Middle frontal gyrus (tissue), 1 donor: ENCODE measurements around the gene BBOX1.
"Not testable (repeated sequence)": the region's sequence is repeated elsewhere in the genome, so short reads cannot be mapped to it uniquely, and the experiment has no call there.

Experiments
- DNase-seq: peaks from one replicate; pipeline ENCODE4 v3.0.0-alpha.2; 2015; ENCODE audit warnings: low spot score; ENCODE audit errors: extremely low spot score

BBOX1 gene

GRCh38 chr11:27040302-27041115, at the start of gene BBOX1:
Gene BBOX1, plus strand, starts transcription at chr11:27040815. Its CDS starts 14,616 bp downstream, at chr11:27055431.
- peak; percentile 36 for DNase-seq

- DNase-seq, result no peak
Measured at GRCh38 chr11:26992031-26992541, 48.5 kb upstream of the BBOX1 start.

DNA sequence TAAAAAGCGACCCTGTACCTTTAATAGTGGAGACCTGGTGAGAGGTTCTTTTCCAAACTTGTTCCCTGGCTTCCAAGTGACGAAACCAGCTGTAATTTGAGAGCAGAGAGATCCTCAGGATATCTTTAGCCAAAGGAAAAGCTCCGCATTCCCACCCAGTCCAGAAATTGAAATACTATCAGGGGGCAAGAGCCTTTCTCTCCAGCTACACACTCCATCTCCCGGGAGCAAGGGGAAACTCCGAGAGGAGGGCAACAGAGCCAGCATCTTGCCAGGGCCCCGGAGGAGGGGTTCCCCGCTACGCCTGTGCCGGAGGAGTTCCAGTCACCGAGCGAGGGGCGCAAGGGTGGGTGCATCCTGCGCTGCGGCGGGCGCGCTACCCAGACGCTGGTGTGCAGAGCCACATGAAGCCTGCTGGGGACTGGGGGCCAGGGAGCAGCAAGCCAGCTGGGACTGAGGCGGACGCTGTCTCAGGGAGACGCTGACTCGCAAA, 46.6 kb upstream of the BBOX1 start, which contains the start of gene FIBIN:
Gene FIBIN, plus strand, starts transcription at position 148 of the 493 bp plus-strand sequence. CDS start 415 bp downstream, outside the sequence.
- DNase-seq, result no peak

DNA sequence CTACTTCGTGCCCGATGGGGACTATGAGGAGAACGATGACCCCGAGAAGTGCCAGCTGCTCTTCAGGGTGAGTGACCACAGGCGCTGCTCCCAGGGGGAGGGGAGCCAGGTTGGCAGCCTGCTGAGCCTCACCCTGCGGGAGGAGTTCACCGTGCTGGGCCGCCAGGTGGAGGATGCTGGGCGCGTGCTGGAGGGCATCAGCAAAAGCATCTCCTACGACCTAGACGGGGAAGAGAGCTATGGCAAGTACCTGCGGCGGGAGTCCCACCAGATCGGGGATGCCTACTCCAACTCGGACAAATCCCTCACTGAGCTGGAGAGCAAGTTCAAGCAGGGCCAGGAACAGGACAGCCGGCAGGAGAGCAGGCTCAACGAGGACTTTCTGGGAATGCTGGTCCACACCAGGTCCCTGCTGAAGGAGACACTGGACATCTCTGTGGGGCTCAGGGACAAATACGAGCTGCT, 46.0 kb upstream of the BBOX1 start:
- DNase-seq, result no peak

DNA sequence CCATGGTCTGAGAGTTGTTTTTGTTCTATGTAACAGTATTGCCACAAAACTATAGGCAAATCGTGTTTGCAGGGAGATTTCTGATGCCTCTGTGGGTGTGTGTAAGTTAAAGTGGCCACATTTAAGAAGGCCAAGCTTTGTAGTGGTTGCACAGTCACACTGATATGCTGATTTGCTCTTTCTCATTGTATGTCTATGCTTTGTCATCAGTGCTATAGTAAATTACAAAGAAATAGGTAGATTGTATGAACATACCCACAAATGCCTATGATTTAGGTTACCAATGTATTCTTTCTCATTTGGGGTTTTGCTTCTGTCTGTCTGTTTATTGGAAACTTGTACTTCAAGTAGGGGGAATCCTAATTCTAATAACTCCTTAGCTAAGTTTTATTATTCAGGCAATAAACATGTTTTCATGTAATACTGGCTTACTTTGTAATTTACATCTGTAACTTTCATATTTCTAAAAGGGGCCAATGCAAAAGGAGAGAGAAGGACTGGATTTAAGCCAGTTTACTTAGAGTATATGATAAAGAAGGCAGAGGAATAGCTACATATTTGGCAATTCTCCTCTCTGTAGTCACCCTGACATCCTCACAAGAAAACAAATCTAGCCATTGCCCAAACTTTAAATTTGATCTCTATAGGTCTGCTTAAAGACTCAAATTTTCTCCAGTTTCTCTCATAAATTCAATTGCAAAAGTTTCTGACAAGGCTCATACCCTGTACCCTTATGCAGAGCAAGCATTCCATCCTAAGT, 44.7 kb upstream of the BBOX1 start:
- DNase-seq, result no peak

DNA sequence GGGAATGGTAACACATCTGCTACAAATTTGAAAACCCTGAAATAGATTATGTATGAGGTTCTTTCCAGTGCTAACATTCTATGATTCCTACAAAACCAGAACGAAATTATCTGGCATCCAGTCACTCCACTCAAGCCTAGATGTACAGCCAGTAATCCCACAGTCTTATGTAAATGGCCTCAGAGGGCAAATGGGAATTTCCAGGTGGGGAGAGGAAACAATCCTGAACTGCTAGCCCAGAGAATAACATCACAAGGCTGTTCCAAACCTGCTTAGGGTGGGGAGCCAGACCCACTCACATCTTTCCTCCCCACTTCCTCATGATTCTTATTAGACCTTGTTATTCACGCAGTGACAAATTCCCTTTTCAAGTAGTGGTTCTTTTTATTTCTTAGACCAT, 43.2 kb upstream of the BBOX1 start:
- no peak for DNase-seq

DNA sequence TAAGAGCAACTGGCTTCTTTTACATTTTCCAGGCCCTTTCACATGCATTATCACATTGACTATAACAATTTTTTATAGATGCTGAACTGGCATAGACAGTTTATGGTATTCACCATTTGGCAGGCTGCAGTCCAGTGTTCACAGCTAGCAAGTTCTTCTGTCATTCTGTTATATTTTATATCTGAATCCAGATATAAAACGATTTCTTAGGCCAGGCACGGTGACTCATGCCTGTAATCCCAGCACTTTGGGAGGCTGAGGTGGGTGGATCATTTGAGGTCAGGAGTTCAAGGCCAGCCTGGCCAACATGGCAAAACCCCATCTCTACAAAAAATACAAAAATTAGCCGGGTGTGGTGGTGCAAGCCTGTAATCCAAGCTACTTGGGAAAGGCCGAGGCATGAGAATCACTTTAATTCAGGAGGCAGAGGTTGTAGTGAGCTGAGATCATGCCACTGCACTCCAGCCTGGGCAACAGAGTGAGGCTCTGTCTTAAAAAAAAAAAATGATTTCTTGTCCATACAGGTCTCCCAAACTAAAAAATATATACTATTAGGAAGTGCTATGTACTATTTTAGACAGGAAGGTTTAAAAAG, 39.4 kb upstream of the BBOX1 start:
- not testable (repeated sequence) for DNase-seq

DNA sequence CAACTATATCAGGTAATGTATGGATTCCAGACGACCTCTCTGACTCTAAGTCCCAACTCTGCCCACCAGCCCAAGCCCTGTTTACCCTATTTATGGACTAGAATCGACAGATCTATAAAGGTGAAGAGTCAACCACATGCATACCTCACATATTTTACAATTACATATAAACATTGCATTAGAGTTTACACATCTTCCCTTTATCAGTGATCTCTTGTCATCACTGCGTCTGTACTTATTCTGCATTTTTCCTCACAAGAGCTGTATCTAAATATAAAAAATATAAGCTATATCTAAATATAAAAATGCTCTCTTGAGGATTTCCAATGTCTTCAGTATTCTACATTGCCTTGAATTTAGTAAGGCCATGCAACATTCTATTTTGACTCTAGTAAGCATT, 38.2 kb upstream of the BBOX1 start:
- DNase-seq, result no peak

GRCh38 chr11:27002838-27003237, 37.8 kb upstream of the BBOX1 start:
- no peak for DNase-seq

DNA sequence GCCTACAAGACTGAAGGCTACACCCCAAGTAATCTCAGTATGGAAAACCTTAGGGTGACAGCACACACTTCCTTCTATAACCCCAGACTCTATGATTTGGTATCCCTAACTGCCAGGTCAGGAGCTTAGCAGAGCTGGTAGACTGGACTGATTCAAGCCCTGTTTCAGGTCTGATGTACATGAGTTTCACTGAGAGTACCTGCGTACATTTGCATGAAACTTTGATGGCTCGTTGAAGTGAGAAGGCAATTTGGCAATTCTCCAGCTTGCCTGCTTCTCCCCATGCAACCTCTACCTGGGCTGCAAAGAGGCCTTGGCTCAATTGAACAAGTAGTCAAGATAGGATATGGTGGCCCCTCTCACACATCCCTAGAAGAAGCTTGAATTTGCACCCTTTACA, 36.5 kb upstream of the BBOX1 start:
- no peak for DNase-seq

GRCh38 chr11:27008811-27009535, 31.6 kb upstream of the BBOX1 start:
- DNase-seq, result no peak

DNA sequence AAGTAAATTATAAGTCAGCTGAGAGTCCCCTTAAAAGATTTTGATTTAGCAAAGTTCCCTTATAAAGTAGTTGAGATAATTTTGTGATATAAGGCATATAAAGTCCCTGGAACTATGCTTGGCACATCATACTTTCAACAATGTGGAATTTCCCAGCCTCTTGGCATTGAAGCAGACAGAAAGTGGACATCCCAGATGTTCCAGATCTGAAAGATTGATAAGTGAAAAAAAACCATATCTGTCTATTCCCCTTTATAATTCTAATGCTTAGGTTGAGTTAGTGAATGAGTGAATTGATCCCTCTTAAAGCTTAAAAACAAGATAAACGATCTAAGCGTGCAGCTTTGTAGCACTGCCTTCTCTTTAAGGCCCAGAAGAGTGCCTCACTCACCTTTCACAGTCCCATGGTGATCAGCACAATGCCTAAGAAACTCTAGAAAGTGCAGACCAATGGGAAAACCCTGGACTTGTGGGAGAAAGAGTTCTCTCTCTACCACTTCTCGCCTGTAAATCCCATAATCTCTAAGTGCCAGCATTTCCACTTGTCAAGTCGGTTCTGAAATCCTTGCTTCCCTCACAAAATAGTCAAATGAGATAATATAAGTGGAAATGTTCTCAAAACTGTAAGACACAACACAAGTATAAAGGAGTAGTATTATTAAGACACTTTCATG, 28.9 kb upstream of the BBOX1 start:
- no peak for DNase-seq

DNA sequence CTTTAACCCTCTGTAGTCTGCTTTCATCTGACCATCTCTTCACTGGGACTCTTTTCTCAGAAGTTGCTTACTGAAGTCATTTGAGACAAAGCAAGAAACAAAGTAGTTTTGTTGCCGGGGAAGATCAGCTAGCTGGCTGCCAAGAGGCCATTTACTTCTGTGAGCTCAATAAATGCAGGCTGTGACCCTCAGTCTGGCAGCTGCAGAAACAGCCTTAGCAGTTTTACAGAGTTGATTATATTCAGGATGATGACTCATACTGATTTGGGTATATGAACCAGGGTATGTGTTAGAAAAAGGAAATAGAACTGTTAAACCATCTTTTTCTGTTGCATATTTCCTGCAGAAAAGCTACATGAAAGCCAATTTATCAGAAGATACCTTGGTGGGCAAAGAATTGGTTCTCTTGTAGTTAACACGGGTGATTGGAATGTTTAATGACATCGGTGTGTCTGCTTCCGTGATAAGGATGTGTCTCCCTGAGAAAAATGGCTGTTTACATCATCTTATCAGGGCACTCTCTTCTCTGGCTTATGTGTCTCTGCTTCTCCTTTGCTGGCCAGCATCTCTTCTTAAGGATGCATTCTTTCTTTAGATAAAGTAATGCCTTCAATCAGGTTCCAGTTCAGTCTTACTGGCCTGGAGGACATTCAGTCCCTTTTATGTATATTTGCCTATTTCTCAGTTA, 28.2 kb upstream of the BBOX1 start:
- DNase-seq, result no peak

GRCh38 chr11:27013781-27014361, 26.7 kb upstream of the BBOX1 start:
- DNase-seq, result no peak

GRCh38 chr11:27018902-27019529, 21.6 kb upstream of the BBOX1 start:
- no peak for DNase-seq

- no peak for DNase-seq
Measured at GRCh38 chr11:27020751-27021150, 19.9 kb upstream of the BBOX1 start.

DNA sequence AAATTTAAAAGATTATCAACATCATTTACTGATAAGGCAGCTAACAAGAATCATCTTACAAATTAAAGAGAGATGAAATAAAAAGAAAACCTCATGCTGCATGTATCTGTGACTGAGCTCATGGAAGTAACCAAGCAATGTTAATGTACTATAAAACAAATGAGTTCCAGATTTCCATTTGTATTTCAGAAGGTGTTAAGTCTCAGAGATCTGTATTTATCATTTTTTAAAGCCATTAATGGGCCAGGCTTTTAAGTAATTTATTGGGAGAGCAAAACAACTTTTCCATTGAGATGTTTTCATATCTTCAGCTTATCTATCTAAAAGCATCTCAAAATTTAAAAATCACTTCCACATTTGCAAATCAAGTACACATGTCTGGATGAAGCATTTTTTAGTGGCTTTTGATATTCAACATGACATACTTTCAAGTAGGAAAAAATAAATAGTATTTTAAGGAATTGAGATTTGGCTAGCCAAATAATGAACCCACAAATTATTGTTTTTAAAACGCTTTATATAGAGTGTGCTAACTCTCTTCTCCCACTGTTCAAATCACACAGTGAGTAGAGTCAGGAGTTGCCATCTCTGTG, 17.9 kb upstream of the BBOX1 start:
- DNase-seq, result no peak

DNA sequence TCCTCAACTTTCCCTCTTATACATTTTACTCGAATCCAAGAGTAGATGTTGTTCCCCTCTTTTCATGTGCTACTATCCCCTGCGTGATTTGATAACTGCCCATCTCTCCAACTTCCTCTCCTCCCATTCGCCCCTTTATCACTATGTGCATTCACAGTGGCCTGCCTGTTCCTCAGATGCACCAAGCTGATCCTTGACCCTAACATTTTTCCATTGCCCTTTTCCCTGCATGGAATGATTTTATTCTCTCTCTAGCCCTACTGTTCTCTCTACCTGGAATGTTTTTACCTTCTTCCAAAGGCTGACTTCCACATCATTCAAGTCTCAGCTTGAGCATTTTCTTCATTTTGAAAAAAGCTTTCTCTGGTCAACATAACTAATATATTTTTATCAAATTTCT, 15.8 kb upstream of the BBOX1 start:
- no peak for DNase-seq
